ENCODE results near the gene CERS1.

Gene CERS1

DNA sequence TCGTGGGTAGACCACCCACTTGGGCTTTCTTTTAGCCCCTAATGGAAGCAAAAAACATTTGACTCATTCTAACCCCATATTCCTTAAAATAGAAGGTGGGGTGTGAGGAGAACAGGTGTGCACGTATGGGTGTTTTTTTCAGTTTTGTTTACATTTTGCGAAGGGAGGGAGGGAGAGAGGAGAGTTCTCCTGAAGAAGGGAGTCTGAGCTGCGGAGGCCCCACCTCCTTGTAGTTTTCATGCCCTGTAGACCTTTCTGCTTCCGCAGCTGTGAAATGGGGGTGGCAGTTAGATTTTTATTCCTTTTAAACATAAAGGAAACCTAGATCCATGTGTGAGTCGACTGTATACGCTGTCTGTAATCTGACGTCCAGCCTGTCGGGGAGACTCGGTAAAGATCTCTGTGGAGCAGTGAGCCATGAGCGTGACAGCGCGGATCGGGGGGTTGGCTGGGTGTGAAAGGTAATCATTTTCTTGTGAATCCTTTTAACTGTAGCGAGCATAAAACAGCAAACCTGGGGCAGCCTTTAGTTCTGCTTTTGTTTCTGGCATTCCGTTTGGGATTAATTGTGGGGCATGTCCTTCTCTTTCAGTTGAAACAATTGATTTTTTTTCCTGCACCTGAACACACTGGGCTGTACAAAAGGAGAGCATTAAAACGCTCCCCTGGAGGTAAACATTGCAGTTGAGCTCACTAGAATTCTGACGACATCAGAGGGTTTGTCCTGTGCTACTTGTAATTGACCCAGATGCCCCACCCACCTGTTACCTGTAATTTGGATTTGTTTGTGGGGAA, 61.9 kb downstream of the CERS1 start:
- no peak for DNase-seq

DNA sequence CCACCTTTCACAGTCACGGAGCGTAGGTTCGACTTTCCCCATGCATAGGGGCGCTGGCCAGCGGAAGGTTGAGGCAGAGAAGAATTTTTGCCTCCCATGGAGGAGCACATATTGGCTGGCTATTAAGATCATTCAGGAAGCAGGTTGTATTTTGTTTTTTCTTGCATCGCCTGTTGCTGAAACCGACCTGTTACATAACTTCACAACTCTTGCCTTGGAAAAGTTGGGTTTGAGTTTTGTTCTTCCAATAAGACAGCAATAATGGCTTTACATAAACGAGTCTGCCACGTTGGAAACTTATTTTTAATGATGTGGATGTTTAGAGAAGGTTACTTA, 62.8 kb downstream of the CERS1 start:
- no peak for DNase-seq

DNA sequence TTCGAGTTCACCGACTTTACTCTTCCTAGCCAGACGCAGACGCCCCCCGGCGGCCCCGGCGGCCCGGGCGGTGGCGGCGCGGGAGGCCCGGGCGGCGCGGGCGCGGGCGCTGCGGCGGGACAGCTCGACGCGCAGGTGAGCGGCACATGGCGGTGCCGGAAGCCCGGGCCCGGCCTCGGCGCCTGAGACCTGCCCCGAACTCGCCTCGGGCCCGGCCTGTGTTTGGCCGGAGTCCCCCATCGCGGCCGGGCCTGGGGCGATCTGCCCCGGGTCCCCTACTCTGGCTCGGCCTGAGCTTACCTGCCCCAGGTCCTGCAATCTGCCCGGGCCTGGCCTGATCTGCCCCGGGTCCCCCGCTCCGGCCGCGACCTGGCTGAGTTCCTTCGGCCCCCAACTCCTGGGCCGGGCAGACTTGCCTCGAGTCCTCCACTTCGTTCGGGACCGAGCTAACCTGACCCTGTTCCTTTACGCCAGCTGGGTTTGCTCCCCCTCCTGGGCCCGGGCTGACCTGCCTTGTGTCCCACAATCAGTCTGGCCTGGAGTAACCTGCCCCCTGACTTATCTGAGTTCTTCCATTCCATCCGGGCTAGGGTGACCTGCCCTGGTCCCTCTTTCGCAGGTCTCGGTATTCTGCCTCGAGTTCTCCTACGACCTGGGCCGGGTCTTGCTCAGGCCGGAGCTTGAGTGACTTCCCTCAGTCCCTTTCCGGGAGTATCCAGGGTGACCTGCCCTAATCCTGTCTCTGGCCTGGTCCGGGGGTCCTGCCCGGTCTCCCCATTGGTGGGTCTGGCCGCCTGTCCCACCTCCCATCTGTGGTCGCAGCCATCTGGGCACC, 63.4 kb downstream of the CERS1 start:
- DNase-seq, result no peak

DNA sequence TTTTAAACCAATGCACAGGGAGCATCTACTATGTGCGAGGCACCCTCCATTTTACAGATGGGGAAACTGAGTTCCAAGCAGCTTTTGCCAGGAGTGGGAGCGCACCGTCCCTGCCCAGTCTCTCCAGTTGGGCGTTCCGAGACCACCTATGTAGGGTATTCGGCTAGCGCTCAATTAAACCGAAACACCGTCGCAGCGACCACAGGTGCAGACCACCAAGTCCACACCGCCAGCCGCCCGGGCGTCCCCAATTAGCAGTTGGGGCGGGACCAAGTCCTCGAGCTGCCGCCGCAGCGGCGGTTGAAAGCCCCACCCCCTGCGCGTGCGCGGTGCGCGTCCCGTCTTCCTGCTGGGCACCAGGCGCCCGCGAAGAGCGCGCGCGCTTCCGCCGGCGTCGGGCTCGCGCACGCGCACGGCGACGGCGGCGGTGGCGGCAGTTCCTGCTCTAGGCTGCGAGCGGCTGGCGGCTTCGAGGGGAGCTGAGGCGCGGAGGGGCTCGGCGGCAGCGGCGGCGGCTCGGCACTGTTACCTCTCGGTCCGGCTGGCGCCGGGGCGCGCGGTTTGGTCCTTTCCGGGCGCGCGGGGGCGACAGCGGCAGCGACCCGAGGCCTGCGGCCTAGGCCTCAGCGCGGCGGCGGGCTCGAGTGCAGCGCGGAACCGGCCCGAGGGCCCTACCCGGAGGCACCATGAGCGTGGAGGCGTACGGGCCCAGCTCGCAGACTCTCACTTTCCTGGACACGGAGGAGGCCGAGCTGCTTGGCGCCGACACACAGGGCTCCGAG, 64.2 kb downstream of the CERS1 start, which contains the start of gene UPF1:
UPF1 (plus strand) TSS at position 436 of the 782 bp plus-strand sequence; CDS start at position 687, 251 bp downstream.
- peak; percentile 86 for DNase-seq

DNA sequence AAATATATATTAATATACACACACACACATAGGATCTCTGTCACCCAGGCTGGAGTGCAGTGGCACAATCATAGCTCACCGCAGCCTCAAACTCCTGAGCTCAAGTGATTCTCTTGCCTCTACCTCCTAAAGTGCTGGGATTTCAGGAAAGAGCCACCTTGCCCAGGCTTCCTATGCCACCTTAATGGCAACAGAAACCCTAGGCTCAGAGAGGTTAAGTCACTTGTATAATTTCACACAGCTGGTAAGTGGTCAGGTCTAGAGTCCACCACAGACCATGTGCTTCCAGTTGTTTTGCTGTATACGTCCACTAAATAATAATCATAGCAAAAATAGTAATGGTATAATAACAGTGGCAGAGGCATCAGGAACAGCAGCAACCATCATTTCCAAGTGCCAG, 65.5 kb downstream of the CERS1 start:
- DNase-seq, result no peak

DNA sequence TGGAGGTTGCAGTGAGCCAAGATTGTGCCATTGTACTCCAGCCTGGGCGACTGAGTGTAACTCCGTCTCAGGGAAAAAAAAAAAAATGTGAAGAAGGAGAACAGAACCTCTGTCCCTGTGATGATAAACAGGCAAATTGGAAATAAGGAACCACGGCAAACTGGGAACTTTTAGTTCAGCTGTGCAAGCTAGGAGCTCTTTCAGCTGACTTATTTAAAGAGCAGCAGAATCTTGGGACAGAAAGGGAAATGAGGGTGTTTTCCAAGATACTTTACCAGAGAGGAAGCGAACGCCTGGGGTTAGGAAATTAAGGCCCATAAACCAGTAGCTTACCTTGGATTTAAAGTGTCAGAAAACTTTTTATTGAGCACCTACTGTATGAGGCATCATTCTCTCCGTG, 67.2 kb downstream of the CERS1 start:
- no peak for DNase-seq

Measured in NCI-H510A (cell line).